NCI-H1436 treated with DMSO at 0.1 percent for 48 hours (cell line): ENCODE data around the gene ICOSLG.
"Not testable (repeated sequence)": the region's sequence is repeated elsewhere in the genome, so short reads cannot be mapped to it uniquely, and the experiment has no call there.

ENCODE experiments used
- DNase-seq: peaks from one replicate; lab custom pipeline; 2025; lab: John Stamatoyannopoulos, UW

ICOSLG gene

DNA sequence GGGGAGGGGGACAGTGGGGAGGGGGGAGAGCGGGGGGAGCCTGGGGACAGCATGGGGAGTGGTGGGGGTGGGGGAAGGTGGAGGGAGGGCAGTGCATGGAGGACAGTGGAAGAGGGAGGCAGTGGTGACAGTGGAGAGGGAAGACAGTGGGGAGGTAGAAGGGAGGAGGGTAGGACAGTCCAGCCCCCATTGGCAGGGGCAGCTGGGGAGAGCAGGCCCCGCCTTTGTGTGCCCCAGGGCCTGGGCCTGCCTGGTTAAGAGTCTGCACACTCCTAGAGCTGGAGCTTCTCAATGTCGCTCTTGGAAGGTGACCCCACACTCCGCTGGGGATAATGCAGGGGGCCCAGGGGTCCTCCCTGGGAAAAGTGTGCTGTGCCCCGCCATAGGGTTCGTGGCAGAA is 15.1 kb downstream of the ICOSLG start:
- DNase-seq = not testable (repeated sequence)

DNA sequence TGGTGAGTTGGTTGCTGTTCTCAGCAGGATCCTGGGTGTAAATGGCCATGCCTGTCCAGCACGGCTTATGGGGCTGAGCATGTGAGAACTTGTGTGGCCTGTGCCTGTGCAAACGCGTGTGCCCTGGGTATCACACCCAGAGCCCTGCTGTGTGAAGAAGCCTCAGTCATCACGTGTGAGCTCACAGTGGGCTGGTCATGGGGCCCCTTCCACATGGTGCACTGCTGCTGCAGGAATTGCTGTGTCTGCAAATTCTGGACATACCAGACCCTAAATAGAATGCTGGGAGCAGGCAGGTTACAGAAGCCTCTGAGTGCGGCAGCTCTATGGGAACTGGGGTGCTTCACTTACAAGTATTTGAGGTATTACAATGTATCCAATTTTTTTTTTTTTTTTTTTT is 17.4 kb downstream of the ICOSLG start:
- DNase-seq = not testable (repeated sequence)

DNA sequence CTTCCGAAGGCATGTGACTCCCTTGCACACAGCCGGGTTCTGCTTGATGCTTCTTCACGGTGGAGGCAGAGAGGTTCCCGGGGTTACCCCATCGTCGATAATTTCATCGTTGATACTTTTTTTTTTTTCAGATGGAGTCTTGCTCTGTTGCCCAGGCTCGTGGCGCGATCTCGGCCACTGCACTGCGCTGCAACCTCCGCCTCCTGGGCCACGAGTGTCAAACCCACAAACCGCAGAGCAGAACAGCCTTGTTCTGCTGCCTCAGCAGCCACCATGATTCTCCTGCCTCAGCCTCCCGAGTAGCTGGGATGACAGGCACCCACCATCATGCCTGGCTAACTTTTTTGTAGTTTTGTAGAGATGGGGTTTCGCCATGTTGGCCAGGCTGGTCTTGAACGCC is 20.1 kb downstream of the ICOSLG start:
- DNase-seq = not testable (repeated sequence)

DNA sequence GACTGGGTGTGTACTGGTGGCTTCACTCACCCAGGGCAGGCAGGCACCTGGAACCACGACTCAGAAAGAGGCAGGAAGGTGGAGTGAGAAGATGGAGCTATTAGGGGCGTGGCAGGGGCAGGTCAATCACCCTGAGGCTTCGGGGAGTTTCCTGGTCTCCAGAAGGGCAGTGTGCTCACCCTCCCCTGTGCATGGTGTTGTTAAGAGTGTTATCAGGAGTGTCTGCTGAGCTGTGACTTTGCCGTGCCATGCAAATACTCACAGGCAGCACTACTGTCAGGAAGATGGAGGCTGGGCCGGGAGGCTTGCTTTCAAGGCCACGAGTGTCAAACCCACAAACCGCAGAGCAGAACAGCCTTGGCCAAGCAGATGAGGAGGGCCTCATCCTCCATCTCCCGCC is 22.3 kb downstream of the ICOSLG start:
- not testable (repeated sequence) for DNase-seq

DNA sequence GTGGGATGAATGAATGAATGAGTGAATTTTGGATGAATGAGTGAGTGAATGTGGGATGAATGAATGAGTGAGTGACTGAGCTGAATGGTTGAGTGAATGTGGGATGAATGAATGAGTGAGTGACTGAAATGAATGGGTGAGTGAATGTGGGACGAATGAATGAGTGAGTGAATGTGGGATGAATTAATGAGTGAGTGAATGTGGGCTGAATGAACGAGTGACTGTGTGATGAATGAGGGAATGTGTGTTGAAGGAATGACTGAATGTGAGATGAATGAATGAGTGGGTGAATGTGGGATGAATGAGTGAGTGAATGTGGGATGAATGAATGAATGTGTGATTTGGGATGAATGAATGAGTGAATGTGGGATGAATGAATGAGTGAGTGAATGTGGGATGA is 28.8 kb downstream of the ICOSLG start:
- not testable (repeated sequence) for DNase-seq

DNA sequence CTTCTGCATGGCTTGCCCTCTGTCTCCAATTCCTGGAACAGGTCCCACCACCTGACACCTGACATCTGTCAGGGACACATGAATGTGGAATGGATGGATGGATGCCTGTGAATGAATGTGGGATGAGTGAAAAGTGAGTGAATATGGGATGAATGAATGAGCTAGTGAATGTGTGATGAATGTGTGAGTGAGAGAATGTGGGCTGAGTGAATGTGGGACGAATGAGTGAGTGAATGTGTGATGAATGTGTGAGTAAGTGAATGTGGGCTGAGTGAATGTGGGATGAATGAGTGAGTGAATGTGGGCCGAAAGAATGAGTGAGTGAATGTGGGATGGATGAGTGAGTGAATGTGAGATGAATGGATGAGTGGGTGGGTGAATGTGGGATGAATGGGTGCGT is 29.2 kb downstream of the ICOSLG start:
- DNase-seq = not testable (repeated sequence)

DNA sequence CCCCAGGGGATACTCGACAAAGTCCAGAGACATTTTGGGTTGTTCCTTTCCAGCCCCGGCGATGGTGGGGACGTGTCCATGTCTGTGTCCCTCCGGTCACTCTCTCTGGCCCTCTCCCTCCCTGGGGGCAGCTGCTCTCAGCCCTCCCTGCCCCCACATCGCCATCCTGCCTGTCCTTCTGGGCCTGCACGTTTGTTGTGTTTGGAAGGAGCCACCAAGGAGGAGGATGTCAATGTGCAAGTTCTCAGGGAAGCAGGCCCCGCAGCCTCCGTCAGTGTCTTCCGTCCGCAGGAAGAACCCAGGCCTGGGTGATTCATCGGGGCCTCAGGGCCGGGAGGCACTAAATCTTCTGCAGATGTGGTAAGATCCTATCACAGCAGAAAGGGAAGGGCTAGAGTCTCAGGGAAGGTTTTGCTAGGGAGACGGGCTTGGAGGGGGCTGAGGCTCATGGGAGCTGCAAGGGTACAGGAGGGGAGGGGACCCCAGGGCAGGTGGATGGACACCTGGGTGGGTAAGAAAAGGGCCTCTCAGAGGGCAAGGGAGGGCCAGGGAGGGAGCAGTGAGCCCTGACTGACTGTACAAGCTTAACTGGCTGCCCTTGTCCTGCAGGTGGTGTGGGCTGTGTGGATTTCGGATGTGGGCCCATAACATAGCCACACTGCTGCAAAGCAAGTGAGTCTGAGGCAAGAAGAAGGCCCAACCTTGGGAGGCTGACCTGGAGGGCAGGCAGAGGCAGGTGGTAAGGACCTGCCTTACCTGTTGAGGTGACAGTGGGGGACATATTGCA is 32.7 kb downstream of the ICOSLG start:
- not testable (repeated sequence) for DNase-seq

DNA sequence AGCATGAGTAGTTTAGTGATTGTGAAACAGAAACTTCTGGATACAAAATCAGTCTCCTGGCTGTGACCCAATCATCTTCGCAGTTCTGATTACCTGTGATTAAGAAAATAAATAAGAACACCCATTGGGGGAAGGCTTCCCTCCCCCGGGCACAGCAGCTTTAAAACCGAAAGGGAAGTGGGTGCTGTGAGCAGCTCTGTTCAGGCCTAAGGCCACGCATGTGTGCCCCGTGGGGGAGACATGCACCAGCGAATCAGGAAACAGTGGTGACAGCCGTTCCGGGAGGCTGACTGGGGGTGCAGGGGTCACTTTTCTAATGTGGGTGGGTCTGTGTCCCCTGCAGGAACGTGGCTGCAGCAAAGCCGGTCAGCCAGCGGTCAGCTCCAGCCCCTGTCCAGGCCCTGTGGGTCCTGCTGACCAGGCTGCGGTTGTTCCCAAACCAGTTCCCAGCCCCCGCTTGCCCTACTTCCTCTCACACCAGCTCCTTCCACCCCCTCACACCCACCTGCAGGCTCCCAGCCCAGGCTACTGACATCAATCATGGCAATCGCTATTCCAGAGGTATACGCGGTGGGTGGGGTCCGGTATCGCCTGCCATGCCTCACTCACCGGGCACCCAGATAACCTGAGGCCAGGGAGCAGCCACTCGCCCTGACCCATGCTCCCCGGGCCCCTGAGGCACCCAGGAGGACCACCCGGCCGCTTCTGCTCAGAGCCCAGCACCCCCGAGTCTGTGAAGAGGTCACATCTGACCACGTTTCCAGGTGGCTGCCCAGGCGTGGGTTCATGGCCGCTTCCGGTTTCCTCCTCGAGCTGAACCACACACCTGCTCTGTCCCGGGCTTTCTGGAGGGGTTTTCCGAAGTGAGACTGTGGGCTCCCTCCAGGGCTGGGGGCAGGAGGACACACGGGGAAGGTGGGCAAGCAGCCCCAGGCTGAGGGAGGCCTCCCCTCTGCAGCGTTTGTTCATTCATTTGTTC is 33.8 kb downstream of the ICOSLG start:
- DNase-seq = not testable (repeated sequence)

DNA sequence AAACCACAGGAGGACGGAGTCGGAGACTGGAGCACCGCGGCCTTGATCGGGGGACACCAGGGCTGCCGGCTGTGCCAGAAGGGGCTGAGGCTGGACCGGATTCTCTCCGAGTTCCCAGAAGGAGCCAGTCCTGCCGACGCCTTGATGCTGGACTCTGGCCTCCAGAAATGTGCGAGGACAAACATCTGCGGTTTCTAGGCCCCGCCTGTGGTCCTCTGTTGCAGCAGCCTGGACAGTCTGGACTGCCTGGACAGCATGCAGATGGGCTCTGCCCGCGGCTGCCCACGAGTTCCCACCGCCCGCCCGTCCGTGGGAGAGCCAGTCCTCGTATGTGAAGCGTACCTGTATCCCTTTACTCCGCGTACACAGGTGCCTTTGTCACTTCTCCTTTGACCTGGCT is 34.6 kb downstream of the ICOSLG start:
- DNase-seq = not testable (repeated sequence)

DNA sequence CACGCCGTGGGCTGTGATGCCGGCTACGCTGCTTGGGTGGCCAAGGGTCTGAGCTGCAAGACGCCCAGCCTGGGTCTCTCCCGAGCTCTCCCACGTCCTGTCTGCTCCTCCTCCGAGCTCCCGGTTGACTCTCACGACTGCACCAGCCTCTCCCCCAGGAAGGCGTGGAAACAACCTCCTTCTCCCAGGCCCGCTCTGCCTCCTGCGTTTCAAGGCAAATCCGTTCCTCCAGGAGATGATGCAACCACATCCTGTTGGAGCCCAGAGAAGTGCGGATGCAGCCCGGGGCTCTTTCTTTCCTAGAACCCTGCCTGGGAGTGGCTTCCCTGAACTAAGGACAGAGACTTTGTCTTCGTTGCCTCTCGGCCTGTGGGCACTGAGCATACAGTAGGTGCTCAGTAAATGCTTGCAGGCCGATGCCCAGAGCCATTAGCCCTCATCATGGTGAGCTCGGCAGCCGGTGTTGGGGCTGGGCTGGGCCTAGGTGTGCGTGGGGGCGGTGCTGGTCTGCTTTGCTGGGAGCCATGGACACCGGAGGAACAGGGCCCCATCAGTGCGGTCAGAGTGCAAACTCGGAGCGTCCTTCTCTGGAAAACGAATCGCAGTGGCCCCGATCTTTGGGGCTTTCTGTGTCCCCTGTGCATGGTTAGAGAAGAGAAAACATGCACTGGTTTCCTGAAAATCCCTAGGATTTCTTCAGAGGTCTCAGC is 38.0 kb downstream of the ICOSLG start:
- not testable (repeated sequence) for DNase-seq

DNA sequence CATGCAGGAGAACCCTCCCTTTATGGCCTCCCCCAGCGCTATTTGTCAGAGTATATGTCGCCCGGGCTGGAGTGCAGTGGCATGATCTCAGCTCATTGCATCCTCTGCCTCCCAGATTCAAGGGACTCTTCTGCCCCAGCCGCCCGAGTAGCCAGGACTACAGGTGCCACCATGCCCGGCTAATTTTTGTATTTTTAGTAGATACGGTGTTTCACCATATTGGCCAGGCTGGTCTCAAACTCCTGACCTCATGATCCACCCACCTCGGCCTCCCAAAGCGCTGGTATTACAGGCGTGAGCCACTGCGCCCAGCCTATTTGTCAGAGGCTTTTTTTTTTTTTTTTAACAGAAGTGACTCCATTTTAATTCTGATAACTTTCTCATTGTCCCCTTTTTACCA is 40.7 kb downstream of the ICOSLG start:
- not testable (repeated sequence) for DNase-seq

DNA sequence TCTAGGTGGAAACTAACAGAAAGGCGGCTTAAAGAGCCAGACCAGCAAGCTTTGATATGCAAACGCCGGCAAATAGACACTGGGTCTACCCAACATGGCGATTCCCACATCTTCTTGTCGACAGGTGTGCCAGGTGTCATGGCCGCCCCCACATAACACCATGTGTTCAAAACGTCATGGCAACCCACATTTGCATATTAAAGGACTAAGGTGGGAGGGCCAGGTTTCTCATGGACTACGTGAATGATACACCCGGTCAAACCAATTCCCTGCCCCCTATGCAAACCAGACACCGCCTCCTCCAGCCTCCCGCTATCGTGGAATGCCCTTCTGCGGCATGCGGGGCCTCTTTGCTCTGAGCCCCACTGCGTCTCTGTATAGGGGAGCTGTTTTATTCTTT is 41.3 kb downstream of the ICOSLG start:
- DNase-seq = no peak

DNA sequence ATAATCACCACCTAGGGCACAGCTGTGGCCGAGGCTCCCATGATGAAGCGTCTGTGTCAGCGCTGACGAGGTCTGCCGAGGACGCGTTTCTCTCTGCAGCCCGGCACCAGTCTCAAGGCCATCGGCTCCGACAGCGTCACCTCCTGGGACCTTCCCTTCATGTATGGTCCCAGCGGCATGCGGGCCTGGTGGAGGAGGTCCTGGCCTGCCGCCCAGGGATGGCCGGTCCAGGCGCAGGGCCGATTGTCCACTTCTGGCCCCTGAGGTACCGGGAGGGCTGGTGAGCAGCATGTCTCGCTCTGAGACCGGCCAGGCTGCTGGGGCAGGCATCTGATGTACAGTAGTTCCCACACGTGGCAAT is 43.6 kb downstream of the ICOSLG start:
- DNase-seq = not testable (repeated sequence)

DNA sequence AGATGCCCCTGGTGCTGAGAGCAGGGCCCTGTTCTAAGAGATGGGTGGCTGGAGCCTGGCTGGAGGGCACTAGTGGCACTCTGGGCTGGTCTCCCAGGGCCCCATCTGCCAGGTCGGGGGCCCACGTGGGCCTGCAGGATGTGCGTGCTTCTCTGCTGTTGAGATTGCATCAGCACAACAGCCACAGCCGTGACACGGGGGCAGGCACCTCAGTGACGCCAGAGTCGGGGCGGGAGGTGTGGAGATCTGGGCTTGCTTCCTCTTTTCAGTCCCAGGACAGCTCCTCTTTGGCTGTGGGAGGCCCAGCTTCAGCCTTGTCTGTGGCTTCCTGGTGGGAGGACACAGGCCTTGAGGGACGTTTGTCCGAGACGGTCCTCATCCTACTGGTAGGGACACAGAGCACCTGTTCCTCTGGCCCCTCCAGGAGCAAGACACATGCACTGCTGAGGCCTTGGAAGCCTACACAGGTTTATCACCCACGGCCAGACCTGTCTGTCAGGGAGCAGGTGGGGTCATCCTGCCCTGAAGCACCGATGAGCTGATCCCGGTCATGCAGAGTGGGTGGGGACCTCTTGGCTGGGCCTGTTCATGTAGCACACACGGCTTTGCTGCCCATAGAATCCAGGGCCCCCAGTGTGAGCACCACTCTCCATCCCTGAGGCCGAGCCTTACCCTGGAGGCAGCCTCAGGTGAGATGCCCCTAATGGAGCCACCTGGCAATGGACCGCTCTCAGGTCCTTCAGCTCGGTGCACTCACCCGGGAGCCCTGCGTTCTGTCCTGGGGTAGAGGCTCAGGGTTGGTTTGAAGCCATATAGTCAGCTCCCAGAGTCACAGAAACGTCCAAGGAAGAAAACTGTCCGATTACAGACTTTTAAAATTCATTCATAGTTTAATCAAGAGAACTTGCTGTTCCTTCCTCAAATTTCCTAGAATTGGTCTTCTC is 44.3 kb downstream of the ICOSLG start:
- not testable (repeated sequence) for DNase-seq

DNA sequence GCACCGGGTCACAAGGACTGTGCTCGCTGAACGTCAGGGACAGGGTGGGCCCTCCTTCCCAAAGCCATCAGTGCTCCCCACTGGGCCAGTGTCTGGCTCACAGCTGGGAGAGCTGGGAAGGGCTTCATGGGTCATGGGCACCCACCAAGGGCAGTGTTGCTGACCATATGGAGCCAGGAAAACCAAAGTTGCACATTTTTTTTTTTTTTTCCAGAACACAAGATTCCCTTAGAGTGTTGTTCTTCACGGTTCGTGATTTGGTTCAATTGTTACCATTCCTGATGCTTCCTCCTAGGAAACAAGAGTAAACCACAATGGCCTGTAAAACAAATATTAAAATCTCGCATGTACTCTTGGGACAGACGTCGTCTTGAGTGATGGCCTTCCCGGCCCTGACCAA is 45.9 kb downstream of the ICOSLG start:
- DNase-seq = not testable (repeated sequence)

DNA sequence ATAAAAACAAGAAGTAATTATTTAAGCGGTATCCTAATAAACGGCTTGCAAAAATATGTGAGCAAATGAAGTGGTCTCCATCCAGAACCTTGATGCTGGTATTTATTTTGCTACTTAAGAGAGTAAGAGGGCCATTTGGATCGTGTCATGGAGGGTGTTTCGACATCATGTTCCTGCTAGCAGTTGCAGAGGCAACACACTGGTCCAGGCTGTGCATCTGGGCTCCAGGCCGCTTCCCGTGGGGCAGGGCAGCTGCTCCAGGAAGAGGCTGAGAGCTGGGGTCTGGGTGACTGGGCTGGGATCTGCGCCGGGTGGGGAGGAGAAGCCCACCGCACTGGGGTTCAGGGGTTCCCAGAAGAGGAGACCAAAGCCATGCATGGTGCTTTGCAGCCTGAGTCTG is 46.3 kb downstream of the ICOSLG start:
- DNase-seq = not testable (repeated sequence)

DNA sequence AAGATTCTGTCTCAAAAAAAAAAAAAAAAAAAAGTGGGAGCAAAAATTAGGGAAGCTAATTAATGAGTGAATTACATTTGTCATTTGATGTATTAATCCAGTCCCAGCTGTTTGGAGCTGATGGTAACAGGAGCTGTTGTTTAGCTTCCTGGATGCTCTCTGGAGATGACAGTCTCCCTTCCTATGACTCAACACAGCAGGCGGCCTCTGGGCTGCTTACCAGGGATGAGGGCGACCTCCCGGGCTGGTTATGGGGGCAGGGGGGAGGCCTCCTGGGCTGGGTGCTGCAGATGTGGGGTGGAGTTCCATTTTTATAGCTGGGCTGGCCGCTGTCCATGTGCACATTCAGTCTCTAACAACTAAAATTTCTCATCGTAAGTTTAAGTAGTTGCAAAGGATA is 47.6 kb downstream of the ICOSLG start:
- DNase-seq = not testable (repeated sequence)

DNA sequence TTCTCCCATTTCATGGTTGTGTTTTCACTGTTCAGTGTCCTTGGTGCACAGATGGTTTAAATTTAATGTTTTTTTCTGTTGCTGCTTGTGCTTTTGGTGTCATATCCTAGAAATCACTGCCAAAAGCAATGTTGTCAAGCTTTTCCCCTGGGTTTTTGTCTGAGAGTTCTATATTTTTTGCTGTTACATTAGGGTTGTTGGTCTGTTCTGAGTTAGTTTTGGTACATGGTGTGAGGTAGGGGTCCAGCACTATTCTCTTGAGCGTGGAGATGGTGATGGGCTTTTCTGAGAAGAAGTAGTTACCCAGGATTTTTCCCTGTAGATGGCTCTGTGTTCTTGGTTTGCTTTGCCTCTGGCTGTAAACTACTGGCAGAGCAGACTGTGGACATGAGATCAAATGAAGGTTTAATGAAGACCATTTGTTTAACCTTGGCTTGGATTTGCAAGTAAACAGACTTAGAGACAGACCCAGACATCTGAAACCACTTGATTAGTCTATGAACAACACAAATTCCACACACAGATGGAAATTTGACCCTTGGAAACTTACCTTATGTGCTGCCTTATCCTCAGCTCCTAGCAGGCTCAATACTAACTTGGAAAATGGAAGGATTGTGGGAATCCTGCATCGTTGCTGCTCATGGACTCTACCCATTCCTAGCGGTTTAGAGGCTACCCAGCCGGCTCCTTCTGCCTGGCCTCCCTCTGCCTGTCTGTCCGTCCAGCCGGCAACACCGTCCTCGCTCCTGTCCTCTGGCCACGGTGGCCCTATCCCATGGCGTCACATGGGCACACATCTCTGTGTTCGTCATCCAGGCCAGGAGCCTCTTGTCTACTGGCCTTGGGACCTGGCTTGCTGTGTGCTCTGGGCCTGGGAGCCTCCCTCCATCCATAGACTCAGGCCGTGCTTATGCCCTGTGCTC is 50.1 kb downstream of the ICOSLG start:
- DNase-seq = not testable (repeated sequence)

DNA sequence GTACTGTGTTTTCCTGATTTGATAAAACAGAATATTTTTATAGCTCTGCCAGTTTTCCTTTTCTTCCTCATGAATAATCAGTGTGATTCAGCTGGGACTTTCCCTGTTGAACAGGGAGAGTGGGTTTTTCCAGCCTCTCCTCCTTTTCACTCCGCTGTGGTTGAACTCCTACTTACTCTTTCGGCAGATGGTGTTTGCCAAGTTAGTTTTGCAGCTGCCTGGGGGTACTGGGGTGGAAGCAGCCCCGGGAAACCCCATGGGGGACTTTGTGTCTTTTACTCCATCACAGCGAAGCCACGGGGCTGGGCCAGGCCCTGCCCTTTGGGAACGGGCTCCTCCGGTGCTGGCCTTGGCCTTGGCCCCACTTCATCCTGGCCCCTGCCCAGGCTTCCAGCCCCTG is 55.9 kb downstream of the ICOSLG start:
- not testable (repeated sequence) for DNase-seq

DNA sequence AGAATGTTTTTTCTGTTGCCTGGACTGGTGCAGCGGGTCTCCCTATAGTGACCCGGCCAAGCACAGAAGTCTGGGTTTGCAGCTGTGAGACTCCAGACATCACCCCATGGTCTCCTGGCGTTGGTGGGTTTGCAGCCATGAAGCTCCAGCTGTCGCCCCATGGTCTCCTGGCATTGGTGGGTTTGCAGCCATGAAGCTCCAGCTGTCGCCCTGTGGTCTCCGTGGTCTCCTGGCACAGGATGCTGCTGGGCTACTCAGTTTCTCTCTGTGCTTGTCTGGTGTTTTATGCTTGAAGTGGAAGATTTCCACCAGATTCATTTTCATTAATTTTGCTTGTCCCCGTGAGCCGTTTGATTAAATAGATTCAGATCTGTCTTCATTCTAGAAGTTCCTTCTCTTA is 58.5 kb downstream of the ICOSLG start:
- not testable (repeated sequence) for DNase-seq
